Measurements from ENCODE around the gene SMAP2. TPM values are rescaled to one million over a fixed set of nuclear protein-coding genes. Genes with fewer than 3 reads are reported as not detected.

SMAP2 gene
- total RNA-seq, 1 donor from 2014 or later, result 220 TPM

DNA sequence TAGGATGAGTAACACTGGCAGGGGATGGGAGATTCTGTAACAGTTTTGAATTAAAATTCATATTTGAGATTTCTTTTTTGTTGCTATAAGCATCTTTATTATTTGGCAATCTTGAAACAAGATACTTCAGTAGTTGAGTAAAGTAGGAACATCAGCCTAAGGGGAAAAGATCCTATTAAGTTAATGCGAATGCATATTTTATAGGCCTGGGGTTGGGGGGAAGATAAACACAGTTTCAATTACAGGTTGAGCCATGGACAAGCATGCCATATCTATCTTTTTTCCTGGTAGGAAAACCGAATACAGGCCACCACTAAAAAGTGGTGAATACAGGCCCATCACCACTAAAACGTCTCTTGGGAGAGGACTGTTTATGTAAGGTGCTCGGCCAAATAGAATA is 32.3 kb downstream of the SMAP2 start:
- intact Hi-C loops (cut with micrococcal nuclease), result loop anchor here (2.0 to 5.0 kb wide), 2 partner anchors 34 to 327 kb away; partner anchors contain the start of gene SMAP2

DNA sequence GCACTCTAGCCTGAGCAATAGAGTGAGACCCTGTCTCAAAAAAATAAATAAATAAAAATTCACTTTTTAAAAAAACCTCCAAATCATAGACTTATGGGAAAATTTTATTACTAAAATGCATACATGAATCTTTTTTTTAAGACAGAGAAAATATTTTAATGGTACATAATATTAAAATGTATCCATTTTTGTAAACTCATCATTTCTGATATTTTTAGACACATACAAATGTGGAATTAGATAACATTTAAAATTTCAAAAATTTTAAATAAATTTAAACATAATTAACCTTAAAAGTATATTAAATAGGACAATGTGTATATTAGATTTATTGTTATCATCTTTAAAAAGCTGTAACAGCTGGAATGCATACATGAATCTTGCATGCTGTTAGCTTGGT is 33.9 kb downstream of the SMAP2 start:
- CTCF ChIA-PET, result interaction anchor here (1.1 to 6.4 kb wide), 7 partner anchors 19 to 324 kb away, joined by 3 to 184 read pairs (median 8); no protein-coding TSS in a partner anchor
- Mint-ChIP-seq H3K27ac (no peak overlapping the region), H3K36me3 (ENCODE audit: low read depth) (peaks cover 66% of the 10 kb centered on the region), H3K4me3 (no peak overlapping the region), H3K4me1 (peaks cover 36% of the 10 kb centered on the region), H3K9me3 (no peaks in the 10 kb centered on the region), H3K27me3 (no peaks in the 10 kb centered on the region)
- ATAC-seq (ENCODE audit: low read depth) (no peak), DNase-seq (no peak)
- intact Hi-C loops (cut with micrococcal nuclease), result loop anchor here (5.0 kb wide), 1 partner anchor 35 kb away; the partner anchor contains the start of gene SMAP2
- POLR2A ChIA-PET, result interaction anchor here (0.7 to 1.6 kb wide), 4 partner anchors 17 to 220 kb away, joined by 3 to 4 read pairs (median 3); partner anchors contain the start of gene SMAP2
- TF ChIP-seq, protein P1, sequence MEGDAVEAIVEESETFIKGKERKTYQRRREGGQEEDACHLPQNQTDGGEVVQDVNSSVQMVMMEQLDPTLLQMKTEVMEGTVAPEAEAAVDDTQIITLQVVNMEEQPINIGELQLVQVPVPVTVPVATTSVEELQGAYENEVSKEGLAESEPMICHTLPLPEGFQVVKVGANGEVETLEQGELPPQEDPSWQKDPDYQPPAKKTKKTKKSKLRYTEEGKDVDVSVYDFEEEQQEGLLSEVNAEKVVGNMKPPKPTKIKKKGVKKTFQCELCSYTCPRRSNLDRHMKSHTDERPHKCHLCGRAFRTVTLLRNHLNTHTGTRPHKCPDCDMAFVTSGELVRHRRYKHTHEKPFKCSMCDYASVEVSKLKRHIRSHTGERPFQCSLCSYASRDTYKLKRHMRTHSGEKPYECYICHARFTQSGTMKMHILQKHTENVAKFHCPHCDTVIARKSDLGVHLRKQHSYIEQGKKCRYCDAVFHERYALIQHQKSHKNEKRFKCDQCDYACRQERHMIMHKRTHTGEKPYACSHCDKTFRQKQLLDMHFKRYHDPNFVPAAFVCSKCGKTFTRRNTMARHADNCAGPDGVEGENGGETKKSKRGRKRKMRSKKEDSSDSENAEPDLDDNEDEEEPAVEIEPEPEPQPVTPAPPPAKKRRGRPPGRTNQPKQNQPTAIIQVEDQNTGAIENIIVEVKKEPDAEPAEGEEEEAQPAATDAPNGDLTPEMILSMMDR (IDR thresholded peaks at IDR 0.05), result no peak

More for the DNA sequence above, 32.3 kb downstream of the SMAP2 start:
- TF ChIP-seq, protein P1 (IDR thresholded peaks at IDR 0.05), result no peak
- H3K4me3 Mint-ChIP-seq, result no peak overlapping the region
- no peak for ATAC-seq (ENCODE audit: low read depth)
- POLR2A ChIA-PET, result interaction anchor here (1.1 to 3.7 kb wide), 6 partner anchors 17 to 92 kb away, joined by 4 to 66 read pairs (median 7); no protein-coding TSS in a partner anchor
- peaks cover 52% of the 10 kb centered on the region for H3K4me1 Mint-ChIP-seq
- H3K9me3 Mint-ChIP-seq, result no peaks in the 10 kb centered on the region
- CTCF ChIA-PET, result interaction anchor here (1.1 to 6.4 kb wide), 16 partner anchors 13 to 327 kb away, joined by 3 to 184 read pairs (median 18); partner anchors contain the start of genes COL9A2 and SMAP2
- H3K36me3 Mint-ChIP-seq (ENCODE audit: low read depth), result peaks cover 54% of the 10 kb centered on the region
- no peak for DNase-seq
- peak overlapping the region; percentile 59 for H3K27ac Mint-ChIP-seq
- no peaks in the 10 kb centered on the region for H3K27me3 Mint-ChIP-seq

DNA sequence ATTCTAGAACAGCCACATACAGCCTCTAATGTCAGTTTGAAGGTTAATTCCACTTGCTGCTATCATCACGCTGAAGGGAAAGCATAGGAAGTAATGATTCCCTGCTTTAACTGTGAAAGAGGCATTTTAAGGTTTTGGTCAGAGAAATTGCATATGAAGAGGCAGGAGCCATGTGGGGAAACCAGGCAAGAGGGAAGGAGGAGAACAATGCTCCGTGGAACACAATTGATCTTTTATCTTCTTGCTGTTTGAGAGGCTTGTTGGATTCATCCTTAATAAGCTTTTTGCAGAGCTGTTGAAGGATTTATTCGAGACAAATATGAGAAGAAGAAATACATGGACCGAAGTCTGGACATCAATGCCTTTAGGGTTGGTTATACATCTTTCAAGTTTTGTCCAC is 35.9 kb downstream of the SMAP2 start:
- Mint-ChIP-seq H3K27ac (no peak overlapping the region), H3K4me1 (peaks cover 16% of the 10 kb centered on the region), H3K27me3 (no peaks in the 10 kb centered on the region), H3K4me3 (no peak overlapping the region), H3K36me3 (ENCODE audit: low read depth) (peaks cover 76% of the 10 kb centered on the region), H3K9me3 (no peaks in the 10 kb centered on the region)
- DNase-seq, result no peak
- no peak for ATAC-seq (ENCODE audit: low read depth)
- intact Hi-C loops (cut with micrococcal nuclease), result loop anchor here (5.0 kb wide), 1 partner anchor 37 kb away; the partner anchor contains the start of gene SMAP2
- TF ChIP-seq, protein P1 (IDR thresholded peaks at IDR 0.05), result no peak
- CTCF ChIA-PET, result interaction anchor here (1.0 kb wide), 1 partner anchor 265 kb away, joined by 3 read pairs; no protein-coding TSS in a partner anchor
- POLR2A ChIA-PET, result no interaction called here

DNA sequence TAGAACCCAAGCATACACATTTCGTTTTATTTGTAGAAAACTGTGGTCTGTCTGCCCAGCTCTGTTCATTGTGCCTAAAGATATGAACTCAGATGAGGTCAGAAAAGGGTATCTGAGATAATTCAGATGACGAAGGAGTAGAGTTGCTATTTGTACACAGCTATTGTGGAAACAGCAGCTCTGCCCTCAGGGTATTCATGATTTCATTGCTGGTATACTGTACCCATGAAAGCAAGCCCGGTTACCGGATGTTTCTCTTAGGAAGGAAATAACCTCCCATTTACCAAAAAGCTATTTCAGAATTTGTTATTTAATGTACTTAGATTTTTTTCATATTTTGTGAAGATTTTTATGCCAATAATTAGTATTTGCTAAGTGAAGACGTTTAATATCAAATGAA is 37.8 kb downstream of the SMAP2 start:
- TF ChIP-seq, protein P1 (IDR thresholded peaks at IDR 0.05), result no peak
- Mint-ChIP-seq H3K36me3 (ENCODE audit: low read depth) (peaks cover 89% of the 10 kb centered on the region), H3K27me3 (no peaks in the 10 kb centered on the region), H3K9me3 (no peaks in the 10 kb centered on the region), H3K4me3 (no peak overlapping the region), H3K4me1 (peaks cover 3% of the 10 kb centered on the region), H3K27ac (no peak overlapping the region)
- intact Hi-C loops (cut with micrococcal nuclease), result no loop called here
- DNase-seq (no peak), ATAC-seq (ENCODE audit: low read depth) (no peak)
- ChIA-PET CTCF (interaction anchor here (1.3 to 2.1 kb wide), 3 partner anchors 27 to 267 kb away, joined by 3 to 11 read pairs (median 5); no protein-coding TSS in a partner anchor), POLR2A (interaction anchor here (0.9 to 1.1 kb wide), 3 partner anchors 25 to 73 kb away, joined by 3 to 5 read pairs (median 4); partner anchors contain the start of gene ZFP69B)

DNA sequence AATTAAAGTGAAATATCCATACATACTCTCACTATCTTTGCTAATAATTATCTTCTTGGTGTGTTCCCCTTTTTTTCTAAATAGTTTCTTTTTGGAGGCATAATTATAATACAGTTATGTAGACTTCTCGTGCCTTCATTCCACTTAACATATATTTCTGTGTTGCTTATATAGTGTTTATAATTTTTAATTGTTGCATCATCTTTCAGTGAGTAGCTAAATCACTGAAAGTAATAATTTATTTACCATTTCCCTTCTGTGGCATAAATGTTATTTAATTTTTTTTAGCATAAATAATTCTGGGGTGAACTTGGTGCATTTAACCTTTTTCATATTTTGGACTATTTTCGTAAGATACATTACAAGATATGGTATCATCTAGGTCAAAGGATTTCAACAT is 38.3 kb downstream of the SMAP2 start:
- POLR2A ChIA-PET, result interaction anchor here (0.9 to 1.0 kb wide), 2 partner anchors 25 to 73 kb away, joined by 3 to 4 read pairs; no protein-coding TSS in a partner anchor

More for the DNA sequence above, 38.3 kb downstream of the SMAP2 start:
- Mint-ChIP-seq H3K36me3 (ENCODE audit: low read depth) (peaks cover 89% of the 10 kb centered on the region), H3K9me3 (no peaks in the 10 kb centered on the region), H3K27me3 (no peaks in the 10 kb centered on the region), H3K4me1 (no peaks in the 10 kb centered on the region), H3K27ac (no peak overlapping the region), H3K4me3 (no peak overlapping the region)
- no peak for DNase-seq
- TF ChIP-seq, protein P1 (IDR thresholded peaks at IDR 0.05), result no peak
- intact Hi-C loops (cut with micrococcal nuclease), result no loop called here
- CTCF ChIA-PET, result interaction anchor here (1.3 to 2.1 kb wide), 3 partner anchors 26 to 268 kb away, joined by 3 to 11 read pairs (median 5); no protein-coding TSS in a partner anchor
- no peak for ATAC-seq (ENCODE audit: low read depth)

Measured in activated B cell treated with CpG ODN at 0.5 μM for 24 hours (primary cell).